HepG2 (cell line): Measurements from ENCODE around the gene USP5. TPM values are rescaled to one million over a fixed set of nuclear protein-coding genes. Genes with fewer than 3 reads are reported as not detected.
A peak's percentile ranks its signal among the peaks of the same experiment; 100 is the strongest.

ENCODE experiments used
- EEA1 ChIP-seq: sonication (generic); formaldehyde crosslinking; IDR thresholded peaks from 2 replicates; pipeline ENCODE4 v1.5.1; 2020; ENCODE audit warnings: mild to moderate bottlenecking, missing genetic modification reagents, borderline replicate concordance
- FOXP1 ChIP-seq, 2 experiments: fragments of 450-650 bp in 1 of 2; IDR thresholded peaks; 2 replicates each; pipeline ENCODE4 v1.6.1; 2017 to 2018; ENCODE audit warnings: antibody characterized with exemption in 1 of 2
- HNF4G ChIP-seq, 2 experiments: sonication (generic) in 1 of 2; formaldehyde crosslinking in 1 of 2; IDR thresholded peaks; 2 replicates each; pipeline versions ENCODE4 v1.4.0 to v1.6.1; 2011 to 2020; ENCODE audit warnings: borderline replicate concordance in 2 of 2, low read depth in 2 of 2, mild to moderate bottlenecking in 2 of 2, low read length in 1 of 2, missing genetic modification reagents in 1 of 2, moderate library complexity in 1 of 2
- JDP2 ChIP-seq: sonication (generic); formaldehyde crosslinking; IDR thresholded peaks from 2 replicates; pipeline ENCODE4 v1.8.1; 2022; ENCODE audit warnings: missing genetic modification reagents, borderline replicate concordance
- MTA1 ChIP-seq: sonication (generic); formaldehyde crosslinking; IDR thresholded peaks from 2 replicates; pipeline ENCODE4 v1.4.0; 2020; ENCODE audit warnings: missing genetic modification reagents, mild to moderate bottlenecking, borderline replicate concordance
- USF2 ChIP-seq, 2 experiments: sonication (generic) in 1 of 2; formaldehyde crosslinking in 1 of 2; IDR thresholded peaks; 2 replicates each; pipeline versions ENCODE4 v1.5.1 to v1.6.1; 2011 to 2020; ENCODE audit warnings: borderline replicate concordance in 1 of 2, low read depth in 1 of 2, low read length in 1 of 2, mild to moderate bottlenecking in 1 of 2, missing genetic modification reagents in 1 of 2, moderate library complexity in 1 of 2
- polyA plus RNA-seq, 8 experiments: library from polyadenylated mRNA; depleted of rRNA in 3 of 8; stranded (reverse) in 7 of 8; unstranded in 1 of 8; fragments of >200 nt; fragmentation: Illumina TruSeq in 4 of 8; extraction: Trizol in 4 of 8; gene quantifications; 2 replicates each; pipeline versions ENCODE4 v1.2.1 to v1.2.3, GENCODE V29; 2011 to 2016; ENCODE audit warnings: low read depth in 4 of 8, missing spikeins in 1 of 8, mixed read lengths in 1 of 8; ENCODE audit not compliant: insufficient read depth in 1 of 8
- total RNA-seq, 5 experiments: library from RNA; depleted of rRNA; stranded (reverse); fragments of >200 nt; fragmentation: Illumina TruSeq; extraction: Trizol; gene quantifications; 2 replicates each; pipeline ENCODE4 v1.2.3, GENCODE V29; 2016; ENCODE audit warnings: low read depth in 1 of 5
- TF ChIP-seq, protein P1 (sequence below): sonication (generic); formaldehyde crosslinking; IDR thresholded peaks from 2 replicates; pipeline ENCODE4 v1.9.0; 2022; ENCODE audit warnings: missing genetic modification reagents, mild to moderate bottlenecking, borderline replicate concordance
- TF ChIP-seq, protein P2 (sequence below): sonication (generic); formaldehyde crosslinking; IDR thresholded peaks from 2 replicates; pipeline ENCODE4 v1.4.0; 2020; ENCODE audit warnings: missing genetic modification reagents, mild to moderate bottlenecking, borderline replicate concordance
- TF ChIP-seq, protein P3 (sequence below): fragments of 450-650 bp; IDR thresholded peaks from 2 replicates; pipeline ENCODE4 v1.6.1; 2017; ENCODE audit warnings: mild to moderate bottlenecking
- TF ChIP-seq, protein P4 (sequence below): sonication (generic); formaldehyde crosslinking; IDR thresholded peaks from 2 replicates; pipeline ENCODE4 v1.5.0; 2020; ENCODE audit warnings: mild to moderate bottlenecking, missing genetic modification reagents, moderate library complexity

The USP5 gene
- total and polyA plus RNA-seq, 2 of the 13 experiments (the other 11 are each of a cell fraction or from before 2014, with no cell fraction given), result 39.6 to 56.0 TPM

DNA sequence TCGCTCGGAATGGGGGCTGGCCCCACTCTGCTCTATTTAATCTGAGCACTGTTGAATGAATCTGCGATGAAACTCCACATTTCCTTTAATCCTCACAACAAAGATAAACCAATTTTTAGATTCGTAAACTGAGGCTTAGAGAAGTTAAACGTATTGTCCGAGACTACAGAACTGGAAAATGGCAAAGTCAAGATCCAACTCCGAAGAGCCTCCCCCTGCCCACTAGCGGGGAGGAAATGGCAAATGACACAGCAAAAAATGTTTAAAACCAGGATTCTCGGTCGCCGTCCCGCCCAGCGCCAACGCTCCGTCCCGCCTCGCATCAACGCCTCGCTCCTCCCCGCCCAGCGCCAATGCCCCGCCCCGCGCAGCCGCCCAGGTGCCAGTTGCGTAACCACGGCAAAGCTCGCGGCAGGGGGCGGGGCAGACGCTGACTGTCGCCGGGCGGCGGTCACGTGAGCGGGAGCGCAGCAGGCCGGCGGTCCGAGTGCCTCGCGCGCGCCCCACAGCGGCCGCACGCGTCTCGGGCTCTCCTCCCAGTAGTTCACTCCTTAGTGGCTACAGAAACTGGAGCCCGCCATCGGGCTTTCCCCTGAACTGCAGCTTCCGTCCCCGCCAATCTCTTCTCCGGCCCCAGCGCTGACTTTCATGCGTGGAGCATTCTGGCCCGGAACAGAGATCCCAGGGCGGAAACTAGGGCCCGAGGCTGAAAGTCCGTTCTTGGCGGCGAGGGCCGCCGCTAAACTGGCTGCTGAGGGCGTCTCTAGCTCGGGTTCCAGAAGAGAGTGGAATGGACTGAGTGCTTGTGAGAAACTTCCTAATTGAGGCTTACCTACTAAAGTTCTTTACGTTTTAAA is 39.1 kb downstream of the USP5 start (continued):
- TF ChIP-seq HNF4G (IDR thresholded peaks at IDR 0.05; ENCODE audit: borderline replicate concordance, low read depth, low read length) (peak; percentile 14; the same call in 1 of the 2 replicates), HNF4G (CRISPR knock-in tag; IDR thresholded peaks at IDR 0.05; ENCODE audit: borderline replicate concordance, low read depth) (no peak), JDP2 (CRISPR knock-in tag) (no peak), EEA1 (CRISPR knock-in tag) (no peak), FOXP1 (IDR thresholded peaks at IDR 0.05) (no peak), FOXP1 (CRISPR knock-in tag; IDR thresholded peaks at IDR 0.05) (no peak), USF2 (IDR thresholded peaks at IDR 0.05; ENCODE audit: low read depth, low read length) (peak; percentile 90), USF2 (CRISPR knock-in tag; IDR thresholded peaks at IDR 0.05; ENCODE audit: borderline replicate concordance) (peak; percentile 79; the same call in 1 of the 2 replicates), MTA1 (CRISPR knock-in tag) (no peak)
- TF ChIP-seq, protein P1, sequence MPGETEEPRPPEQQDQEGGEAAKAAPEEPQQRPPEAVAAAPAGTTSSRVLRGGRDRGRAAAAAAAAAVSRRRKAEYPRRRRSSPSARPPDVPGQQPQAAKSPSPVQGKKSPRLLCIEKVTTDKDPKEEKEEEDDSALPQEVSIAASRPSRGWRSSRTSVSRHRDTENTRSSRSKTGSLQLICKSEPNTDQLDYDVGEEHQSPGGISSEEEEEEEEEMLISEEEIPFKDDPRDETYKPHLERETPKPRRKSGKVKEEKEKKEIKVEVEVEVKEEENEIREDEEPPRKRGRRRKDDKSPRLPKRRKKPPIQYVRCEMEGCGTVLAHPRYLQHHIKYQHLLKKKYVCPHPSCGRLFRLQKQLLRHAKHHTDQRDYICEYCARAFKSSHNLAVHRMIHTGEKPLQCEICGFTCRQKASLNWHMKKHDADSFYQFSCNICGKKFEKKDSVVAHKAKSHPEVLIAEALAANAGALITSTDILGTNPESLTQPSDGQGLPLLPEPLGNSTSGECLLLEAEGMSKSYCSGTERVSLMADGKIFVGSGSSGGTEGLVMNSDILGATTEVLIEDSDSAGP, result peak; percentile 96
- TF ChIP-seq, protein P2, sequence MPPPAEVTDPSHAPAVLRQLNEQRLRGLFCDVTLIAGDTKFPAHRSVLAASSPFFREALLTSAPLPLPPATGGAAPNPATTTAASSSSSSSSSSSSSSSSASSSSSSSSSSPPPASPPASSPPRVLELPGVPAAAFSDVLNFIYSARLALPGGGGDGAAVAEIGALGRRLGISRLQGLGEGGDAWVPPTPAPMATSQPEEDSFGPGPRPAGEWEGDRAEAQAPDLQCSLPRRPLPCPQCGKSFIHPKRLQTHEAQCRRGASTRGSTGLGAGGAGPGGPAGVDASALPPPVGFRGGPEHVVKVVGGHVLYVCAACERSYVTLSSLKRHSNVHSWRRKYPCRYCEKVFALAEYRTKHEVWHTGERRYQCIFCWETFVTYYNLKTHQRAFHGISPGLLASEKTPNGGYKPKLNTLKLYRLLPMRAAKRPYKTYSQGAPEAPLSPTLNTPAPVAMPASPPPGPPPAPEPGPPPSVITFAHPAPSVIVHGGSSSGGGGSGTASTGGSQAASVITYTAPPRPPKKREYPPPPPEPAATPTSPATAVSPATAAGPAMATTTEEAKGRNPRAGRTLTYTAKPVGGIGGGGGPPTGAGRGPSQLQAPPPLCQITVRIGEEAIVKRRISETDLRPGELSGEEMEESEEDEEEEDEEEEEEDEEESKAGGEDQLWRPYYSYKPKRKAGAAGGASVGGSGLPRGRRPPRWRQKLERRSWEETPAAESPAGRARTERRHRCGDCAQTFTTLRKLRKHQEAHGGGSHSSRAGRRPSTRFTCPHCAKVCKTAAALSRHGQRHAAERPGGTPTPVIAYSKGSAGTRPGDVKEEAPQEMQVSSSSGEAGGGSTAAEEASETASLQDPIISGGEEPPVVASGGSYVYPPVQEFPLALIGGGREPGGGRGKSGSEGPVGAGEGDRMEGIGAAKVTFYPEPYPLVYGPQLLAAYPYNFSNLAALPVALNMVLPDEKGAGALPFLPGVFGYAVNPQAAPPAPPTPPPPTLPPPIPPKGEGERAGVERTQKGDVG (CRISPR knock-in tag), result no peak; the same call in 1 of the 2 replicates
- TF ChIP-seq, protein P3, sequence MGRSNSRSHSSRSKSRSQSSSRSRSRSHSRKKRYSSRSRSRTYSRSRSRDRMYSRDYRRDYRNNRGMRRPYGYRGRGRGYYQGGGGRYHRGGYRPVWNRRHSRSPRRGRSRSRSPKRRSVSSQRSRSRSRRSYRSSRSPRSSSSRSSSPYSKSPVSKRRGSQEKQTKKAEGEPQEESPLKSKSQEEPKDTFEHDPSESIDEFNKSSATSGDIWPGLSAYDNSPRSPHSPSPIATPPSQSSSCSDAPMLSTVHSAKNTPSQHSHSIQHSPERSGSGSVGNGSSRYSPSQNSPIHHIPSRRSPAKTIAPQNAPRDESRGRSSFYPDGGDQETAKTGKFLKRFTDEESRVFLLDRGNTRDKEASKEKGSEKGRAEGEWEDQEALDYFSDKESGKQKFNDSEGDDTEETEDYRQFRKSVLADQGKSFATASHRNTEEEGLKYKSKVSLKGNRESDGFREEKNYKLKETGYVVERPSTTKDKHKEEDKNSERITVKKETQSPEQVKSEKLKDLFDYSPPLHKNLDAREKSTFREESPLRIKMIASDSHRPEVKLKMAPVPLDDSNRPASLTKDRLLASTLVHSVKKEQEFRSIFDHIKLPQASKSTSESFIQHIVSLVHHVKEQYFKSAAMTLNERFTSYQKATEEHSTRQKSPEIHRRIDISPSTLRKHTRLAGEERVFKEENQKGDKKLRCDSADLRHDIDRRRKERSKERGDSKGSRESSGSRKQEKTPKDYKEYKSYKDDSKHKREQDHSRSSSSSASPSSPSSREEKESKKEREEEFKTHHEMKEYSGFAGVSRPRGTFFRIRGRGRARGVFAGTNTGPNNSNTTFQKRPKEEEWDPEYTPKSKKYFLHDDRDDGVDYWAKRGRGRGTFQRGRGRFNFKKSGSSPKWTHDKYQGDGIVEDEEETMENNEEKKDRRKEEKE, result no peak
- TF ChIP-seq, protein P4, sequence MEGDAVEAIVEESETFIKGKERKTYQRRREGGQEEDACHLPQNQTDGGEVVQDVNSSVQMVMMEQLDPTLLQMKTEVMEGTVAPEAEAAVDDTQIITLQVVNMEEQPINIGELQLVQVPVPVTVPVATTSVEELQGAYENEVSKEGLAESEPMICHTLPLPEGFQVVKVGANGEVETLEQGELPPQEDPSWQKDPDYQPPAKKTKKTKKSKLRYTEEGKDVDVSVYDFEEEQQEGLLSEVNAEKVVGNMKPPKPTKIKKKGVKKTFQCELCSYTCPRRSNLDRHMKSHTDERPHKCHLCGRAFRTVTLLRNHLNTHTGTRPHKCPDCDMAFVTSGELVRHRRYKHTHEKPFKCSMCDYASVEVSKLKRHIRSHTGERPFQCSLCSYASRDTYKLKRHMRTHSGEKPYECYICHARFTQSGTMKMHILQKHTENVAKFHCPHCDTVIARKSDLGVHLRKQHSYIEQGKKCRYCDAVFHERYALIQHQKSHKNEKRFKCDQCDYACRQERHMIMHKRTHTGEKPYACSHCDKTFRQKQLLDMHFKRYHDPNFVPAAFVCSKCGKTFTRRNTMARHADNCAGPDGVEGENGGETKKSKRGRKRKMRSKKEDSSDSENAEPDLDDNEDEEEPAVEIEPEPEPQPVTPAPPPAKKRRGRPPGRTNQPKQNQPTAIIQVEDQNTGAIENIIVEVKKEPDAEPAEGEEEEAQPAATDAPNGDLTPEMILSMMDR (CRISPR knock-in tag), result peak; percentile 87
